Measurements from ENCODE around the gene ISCA2.

GRCh38 chr14:74508292-74508731 is 14.7 kb downstream of the ISCA2 start:
- no peak for TF ChIP-seq CTCF (IDR thresholded peaks at IDR 0.05)
- TF ChIP-seq POLR2A (IDR thresholded peaks at IDR 0.05) = no peak
- TF ChIP-seq POLR2AphosphoS5 (IDR thresholded peaks at IDR 0.05; ENCODE audit: insufficient read depth in 1 of 2, low read depth in 1 of 2) = no peak

All from vagina (tissue), 2 donors.